ENCODE results near the gene FBXL17.
"Not testable (repeated sequence)": the region's sequence is repeated elsewhere in the genome, so short reads cannot be mapped to it uniquely, and the experiment has no call there.

The FBXL17 gene

GRCh38 chr5:108280248-108280647 is 101.7 kb downstream of the FBXL17 start:
- in situ Hi-C loops (cut with MboI; ENCODE audit: low sequenced_read_pairs, unreplicated experiment), result no loop called here
- DNase-seq (ENCODE audit: low spot score), result no peak
- TF ChIP-seq CTCF (IDR thresholded peaks at IDR 0.05; ENCODE audit: borderline replicate concordance, control extremely low read depth, extremely low read depth, insufficient read depth, missing control alignments), result no peak

GRCh38 chr5:108278285-108279240 is 103.3 kb downstream of the FBXL17 start:
- in situ Hi-C loops (cut with MboI; ENCODE audit: low sequenced_read_pairs, unreplicated experiment), result no loop called here
- TF ChIP-seq CTCF (IDR thresholded peaks at IDR 0.05; ENCODE audit: borderline replicate concordance, control extremely low read depth, extremely low read depth, insufficient read depth, missing control alignments), result no peak
- no peak for DNase-seq (ENCODE audit: low spot score)

DNA sequence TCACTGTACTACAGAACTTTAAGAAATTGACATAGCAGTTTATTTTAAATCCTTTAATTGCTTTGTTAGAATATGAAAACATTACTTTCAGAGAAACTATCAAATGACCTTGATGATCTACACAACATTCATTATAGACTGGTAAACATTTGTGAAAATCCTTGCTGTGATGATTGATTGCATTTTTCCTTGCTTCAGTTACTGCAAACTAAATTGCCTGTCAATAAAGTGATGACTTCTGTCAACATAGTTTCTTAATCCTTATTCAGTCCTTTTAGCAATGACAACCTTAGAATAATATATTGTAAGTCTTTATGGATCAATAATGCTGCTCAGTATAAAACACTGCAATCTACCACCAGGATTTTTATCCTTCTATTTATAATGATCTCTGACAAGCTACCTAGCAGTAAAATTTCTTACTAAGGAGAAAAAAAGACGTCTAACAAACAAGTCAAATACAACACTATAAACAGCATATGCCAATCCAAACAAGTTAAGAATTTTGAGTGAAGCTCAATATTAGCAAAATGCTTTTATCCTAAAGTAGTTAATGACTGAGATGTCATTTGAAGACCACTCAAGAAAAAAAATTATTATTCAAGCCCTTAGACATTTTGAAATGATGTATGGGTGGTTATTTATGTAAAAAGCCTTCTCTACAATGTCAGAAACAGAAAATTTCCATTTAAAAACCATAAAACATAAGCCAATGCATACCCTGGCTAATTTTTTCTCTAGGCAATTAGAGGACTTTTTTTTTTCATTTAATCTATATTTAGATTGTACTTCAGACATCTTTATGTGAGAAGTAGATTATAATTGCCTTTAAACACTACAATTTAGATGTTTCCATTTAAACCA is 105.5 kb downstream of the FBXL17 start:
- in situ Hi-C loops (cut with MboI; ENCODE audit: low sequenced_read_pairs, unreplicated experiment), result no loop called here
- TF ChIP-seq CTCF (IDR thresholded peaks at IDR 0.05; ENCODE audit: borderline replicate concordance, control extremely low read depth, extremely low read depth, insufficient read depth, missing control alignments), result no peak
- DNase-seq (ENCODE audit: low spot score), result no peak

- in situ Hi-C loops (cut with MboI; ENCODE audit: low sequenced_read_pairs, unreplicated experiment); DNase-seq (ENCODE audit: low spot score): not testable (repeated sequence)
These were observed 107.8 kb downstream of the FBXL17 start for GRCh38 chr5:108274080-108274479.

DNA sequence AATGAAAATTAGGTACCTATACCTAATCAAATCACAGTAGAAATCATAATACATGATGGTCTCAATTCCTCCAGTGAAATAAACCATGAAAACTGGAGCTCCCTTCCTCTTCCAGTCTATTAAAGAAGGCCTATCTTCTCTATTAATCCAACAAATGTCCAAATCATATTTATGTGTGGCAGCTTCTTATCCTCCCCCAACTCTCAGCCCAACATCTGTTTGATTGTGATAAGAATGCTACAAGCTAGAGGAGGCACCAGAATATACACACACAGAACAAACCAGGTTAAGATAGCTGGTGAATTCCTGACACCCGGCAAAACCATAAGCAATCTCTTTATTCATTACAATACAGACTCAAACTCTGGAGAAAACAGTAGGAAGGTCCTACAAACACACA is 110.8 kb downstream of the FBXL17 start:
- no peak for DNase-seq (ENCODE audit: low spot score)
- in situ Hi-C loops (cut with MboI; ENCODE audit: low sequenced_read_pairs, unreplicated experiment), result no loop called here
- no peak for TF ChIP-seq CTCF (IDR thresholded peaks at IDR 0.05; ENCODE audit: borderline replicate concordance, control extremely low read depth, extremely low read depth, insufficient read depth, missing control alignments)

- in situ Hi-C loops (cut with MboI; ENCODE audit: low sequenced_read_pairs, unreplicated experiment), result no loop called here
- no peak for DNase-seq (ENCODE audit: low spot score)
- TF ChIP-seq CTCF (IDR thresholded peaks at IDR 0.05; ENCODE audit: borderline replicate concordance, control extremely low read depth, extremely low read depth, insufficient read depth, missing control alignments), result no peak
These were observed 115.7 kb downstream of the FBXL17 start for GRCh38 chr5:108266242-108266641.

Data from GM13976 (cell line).